ENCODE results near the gene TPP1.

TPP1 gene

GRCh38 chr11:6614446-6614845, 4.8 kb downstream of the TPP1 start:
- FAIRE-seq = no peak
- TF ChIP-seq PAX5 (IDR thresholded peaks at IDR 0.05; ENCODE audit: insufficient read depth, low read length, severe bottlenecking) = no peak
- no peak for TF ChIP-seq SPI1 (IDR thresholded peaks at IDR 0.05; ENCODE audit: low read depth, low read length)
- no peak for TF ChIP-seq POLR2A (IDR thresholded peaks at IDR 0.05; ENCODE audit: low read depth, low read length)
- TF ChIP-seq POU2F2 (IDR thresholded peaks at IDR 0.05; ENCODE audit: low read depth, low read length) = no peak
- TF ChIP-seq POLR2AphosphoS5 (IDR thresholded peaks at IDR 0.05; ENCODE audit: low read depth, low read length) = no peak
- TF ChIP-seq TAF1 (IDR thresholded peaks at IDR 0.05; ENCODE audit: low read depth, low read length) = no peak
- no peak for DNase-seq (ENCODE audit: insufficient read length, low spot score)

DNA sequence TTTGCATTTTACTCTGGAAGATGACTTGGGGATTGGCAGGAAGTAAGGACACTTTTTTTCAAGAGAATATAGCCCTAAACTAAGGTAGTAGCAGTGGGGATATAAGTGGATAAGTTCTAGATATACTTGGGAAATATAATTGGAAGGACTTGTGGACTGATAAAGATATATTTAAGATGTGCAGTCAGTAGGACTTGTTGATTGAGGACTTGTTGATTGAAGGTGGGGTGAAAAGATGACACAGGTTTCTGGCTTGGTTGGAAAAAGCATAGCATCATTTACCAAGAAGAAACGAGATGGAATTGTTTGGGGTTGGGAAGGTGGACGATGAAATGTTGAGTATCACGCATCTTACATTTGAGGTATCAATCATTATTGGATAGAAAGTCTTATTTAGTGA, 5.7 kb downstream of the TPP1 start:
- no peak for DNase-seq (ENCODE audit: insufficient read length, low spot score)
- FAIRE-seq = no peak
- TF ChIP-seq POLR2AphosphoS5 (IDR thresholded peaks at IDR 0.05; ENCODE audit: low read depth, low read length) (no peak), SPI1 (IDR thresholded peaks at IDR 0.05; ENCODE audit: low read depth, low read length) (no peak), TAF1 (IDR thresholded peaks at IDR 0.05; ENCODE audit: low read depth, low read length) (no peak), POU2F2 (IDR thresholded peaks at IDR 0.05; ENCODE audit: low read depth, low read length) (no peak), POLR2A (IDR thresholded peaks at IDR 0.05; ENCODE audit: low read depth, low read length) (no peak), PAX5 (IDR thresholded peaks at IDR 0.05; ENCODE audit: insufficient read depth, low read length, severe bottlenecking) (no peak)

GRCh38 chr11:6612213-6613041, 6.8 kb downstream of the TPP1 start, which contains the start of gene TAF10:
TSS of gene TAF10 (minus strand) at chr11:6612216. CDS start at chr11:6612189, 27 bp downstream.
- peak; percentile 88 for DNase-seq (ENCODE audit: insufficient read length, low spot score)
- TF ChIP-seq POLR2AphosphoS5 (IDR thresholded peaks at IDR 0.05; ENCODE audit: low read depth, low read length) (peak; percentile 94), TAF1 (IDR thresholded peaks at IDR 0.05; ENCODE audit: low read depth, low read length) (peak; percentile 75), SPI1 (IDR thresholded peaks at IDR 0.05; ENCODE audit: low read depth, low read length) (no peak), PAX5 (IDR thresholded peaks at IDR 0.05; ENCODE audit: insufficient read depth, low read length, severe bottlenecking) (no peak), POU2F2 (IDR thresholded peaks at IDR 0.05; ENCODE audit: low read depth, low read length) (no peak), POLR2A (IDR thresholded peaks at IDR 0.05; ENCODE audit: low read depth, low read length) (peak; percentile 91)
- peak; percentile 99 for FAIRE-seq

DNA sequence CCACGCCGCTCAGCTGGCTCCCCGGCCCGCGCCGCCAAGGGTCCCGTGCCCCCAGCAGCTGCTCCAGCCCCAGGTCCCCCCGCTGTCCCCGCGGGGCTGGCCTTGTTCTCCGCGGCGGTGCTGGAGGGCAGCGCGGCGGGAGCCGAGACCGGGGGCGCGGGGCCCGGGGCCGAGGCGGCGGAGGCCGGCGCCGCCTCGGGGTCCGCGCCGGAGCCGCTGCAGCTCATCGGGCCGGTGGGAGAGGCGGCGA, 7.3 kb downstream of the TPP1 start:
- TF ChIP-seq PAX5 (IDR thresholded peaks at IDR 0.05; ENCODE audit: insufficient read depth, low read length, severe bottlenecking) (no peak), SPI1 (IDR thresholded peaks at IDR 0.05; ENCODE audit: low read depth, low read length) (no peak; the same call in 1 of the 2 replicates), POLR2A (IDR thresholded peaks at IDR 0.05; ENCODE audit: low read depth, low read length) (no peak)

DNA sequence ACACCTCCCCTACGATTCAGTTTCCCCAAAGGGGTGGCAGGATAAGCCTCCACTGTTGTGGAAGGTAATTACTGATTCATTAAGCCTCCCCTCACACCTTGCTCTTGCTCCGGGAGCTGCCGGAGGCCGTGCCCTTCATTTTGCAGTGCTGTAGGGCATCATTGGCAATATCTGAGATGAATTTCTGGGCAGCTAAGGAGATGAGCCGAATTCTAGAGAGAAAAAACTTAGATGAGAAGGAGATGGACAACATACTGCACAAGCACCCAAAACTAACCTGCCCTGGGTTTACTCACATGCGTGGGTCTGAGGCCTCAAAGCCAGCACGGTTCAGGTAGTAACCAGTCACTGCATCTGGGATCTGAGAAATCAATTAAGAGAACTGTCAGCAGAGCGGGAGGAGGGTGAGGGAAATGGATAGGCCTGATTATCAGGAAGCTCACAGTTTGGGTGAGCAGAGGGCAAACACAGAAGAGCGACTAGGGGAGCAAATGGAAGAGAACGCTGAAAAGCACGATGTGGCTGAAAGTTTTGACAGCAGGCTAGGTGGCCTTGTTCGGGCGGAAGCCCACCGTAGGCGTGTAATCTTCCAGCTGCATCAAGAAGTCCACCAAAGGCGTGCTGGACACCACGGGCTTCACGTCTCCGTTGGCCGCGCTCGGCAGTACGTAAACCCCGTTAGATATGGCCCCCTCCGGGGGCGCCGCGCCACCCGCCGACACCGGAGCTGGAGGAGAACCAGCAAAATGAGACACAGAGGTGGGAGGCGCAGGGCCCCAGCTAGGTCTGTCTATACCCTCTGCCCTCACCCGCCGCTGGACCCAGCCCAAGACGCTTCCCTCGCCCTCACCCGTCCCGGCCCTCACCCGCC, 7.9 kb downstream of the TPP1 start:
- TF ChIP-seq TAF1 (IDR thresholded peaks at IDR 0.05; ENCODE audit: low read depth, low read length) (no peak), POU2F2 (IDR thresholded peaks at IDR 0.05; ENCODE audit: low read depth, low read length) (peak; percentile 32; the same call in 1 of the 2 replicates), POLR2A (IDR thresholded peaks at IDR 0.05; ENCODE audit: low read depth, low read length) (no peak), SPI1 (IDR thresholded peaks at IDR 0.05; ENCODE audit: low read depth, low read length) (no peak)
- DNase-seq (ENCODE audit: insufficient read length, low spot score) (no peak), FAIRE-seq (no peak)

More for the DNA sequence above, 7.3 kb downstream of the TPP1 start:
- DNase-seq (ENCODE audit: insufficient read length, low spot score) (no peak), FAIRE-seq (no peak)

- TF ChIP-seq TAF1 (IDR thresholded peaks at IDR 0.05; ENCODE audit: low read depth, low read length) (no peak), SPI1 (IDR thresholded peaks at IDR 0.05; ENCODE audit: low read depth, low read length) (no peak), POLR2A (IDR thresholded peaks at IDR 0.05; ENCODE audit: low read depth, low read length) (no peak), POU2F2 (IDR thresholded peaks at IDR 0.05; ENCODE audit: low read depth, low read length) (no peak), PAX5 (IDR thresholded peaks at IDR 0.05; ENCODE audit: insufficient read depth, low read length, severe bottlenecking) (no peak), POLR2AphosphoS5 (IDR thresholded peaks at IDR 0.05; ENCODE audit: low read depth, low read length) (no peak)
- no peak for FAIRE-seq
These were observed 8.6 kb downstream of the TPP1 start for GRCh38 chr11:6610591-6610990.

DNA sequence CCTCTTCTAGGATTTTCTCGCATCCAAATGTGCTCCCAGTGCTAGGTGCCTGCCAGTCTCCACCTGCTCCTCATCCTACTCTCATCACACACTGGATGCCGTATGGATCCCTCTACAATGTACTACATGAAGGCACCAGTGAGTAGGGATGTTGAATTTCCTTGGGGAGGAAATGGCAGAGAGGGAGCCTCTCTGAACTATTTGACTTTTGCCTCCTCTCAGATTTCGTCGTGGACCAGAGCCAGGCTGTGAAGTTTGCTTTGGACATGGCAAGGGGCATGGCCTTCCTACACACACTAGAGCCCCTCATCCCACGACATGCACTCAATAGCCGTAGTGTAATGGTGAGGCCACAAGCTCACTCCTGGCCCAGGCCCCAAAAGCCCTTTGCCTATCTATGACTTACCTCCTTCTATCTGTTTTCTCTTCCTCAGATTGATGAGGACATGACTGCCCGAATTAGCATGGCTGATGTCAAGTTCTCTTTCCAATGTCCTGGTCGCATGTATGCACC, 9.7 kb downstream of the TPP1 start:
- DNase-seq (ENCODE audit: insufficient read length, low spot score) (no peak), FAIRE-seq (no peak)
- TF ChIP-seq PAX5 (IDR thresholded peaks at IDR 0.05; ENCODE audit: insufficient read depth, low read length, severe bottlenecking) (no peak), TAF1 (IDR thresholded peaks at IDR 0.05; ENCODE audit: low read depth, low read length) (no peak), SPI1 (IDR thresholded peaks at IDR 0.05; ENCODE audit: low read depth, low read length) (no peak), POLR2A (IDR thresholded peaks at IDR 0.05; ENCODE audit: low read depth, low read length) (no peak), POU2F2 (IDR thresholded peaks at IDR 0.05; ENCODE audit: low read depth, low read length) (no peak), POLR2AphosphoS5 (IDR thresholded peaks at IDR 0.05; ENCODE audit: low read depth, low read length) (no peak)

More at GRCh38 chr11:6610591-6610990, 8.6 kb downstream of the TPP1 start:
- DNase-seq (ENCODE audit: insufficient read length, low spot score) = no peak

DNA sequence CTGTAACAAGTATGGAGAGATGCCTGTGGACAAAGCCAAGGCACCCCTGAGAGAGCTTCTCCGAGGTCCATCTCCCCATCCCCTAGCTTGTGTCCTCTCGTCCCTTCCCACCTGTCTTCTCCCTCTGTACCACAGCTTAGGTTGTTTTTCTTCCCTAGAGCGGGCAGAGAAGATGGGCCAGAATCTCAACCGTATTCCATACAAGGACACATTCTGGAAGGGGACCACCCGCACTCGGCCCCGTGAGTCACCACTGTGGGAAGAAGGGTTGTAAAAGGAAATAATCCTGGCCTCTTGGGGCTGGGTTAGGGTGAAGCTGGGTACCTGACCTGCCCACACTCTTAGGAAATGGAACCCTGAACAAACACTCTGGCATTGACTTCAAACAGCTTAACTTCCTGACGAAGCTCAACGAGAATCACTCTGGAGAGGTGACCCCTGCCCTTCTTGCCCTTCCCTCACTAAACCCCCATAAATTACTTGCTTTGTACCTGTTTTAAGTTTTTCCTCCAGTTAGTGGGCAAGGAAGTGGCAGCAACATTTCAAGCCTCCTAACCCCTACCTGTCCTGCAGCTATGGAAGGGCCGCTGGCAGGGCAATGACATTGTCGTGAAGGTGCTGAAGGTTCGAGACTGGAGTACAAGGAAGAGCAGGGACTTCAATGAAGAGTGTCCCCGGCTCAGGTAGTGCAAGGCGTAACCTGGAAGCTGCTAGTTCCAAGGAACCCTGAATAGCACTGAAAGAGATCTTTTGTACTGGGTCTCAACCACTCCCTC, 10.3 kb downstream of the TPP1 start:
- DNase-seq (ENCODE audit: insufficient read length, low spot score) = no peak
- no peak for FAIRE-seq
- TF ChIP-seq POLR2A (IDR thresholded peaks at IDR 0.05; ENCODE audit: low read depth, low read length) (no peak), POU2F2 (IDR thresholded peaks at IDR 0.05; ENCODE audit: low read depth, low read length) (no peak), PAX5 (IDR thresholded peaks at IDR 0.05; ENCODE audit: insufficient read depth, low read length, severe bottlenecking) (no peak), TAF1 (IDR thresholded peaks at IDR 0.05; ENCODE audit: low read depth, low read length) (no peak), SPI1 (IDR thresholded peaks at IDR 0.05; ENCODE audit: low read depth, low read length) (no peak), POLR2AphosphoS5 (IDR thresholded peaks at IDR 0.05; ENCODE audit: low read depth, low read length) (no peak)

Data from GM12891 (cell line).